Measurements from ENCODE around the gene ZNF69.
"Not testable (repeated sequence)": the region's sequence is repeated elsewhere in the genome, so short reads cannot be mapped to it uniquely, and the experiment has no call there.

GRCh38 chr19:11941361-11941887, 53.8 kb downstream of the ZNF69 start:
- not testable (repeated sequence) for TF ChIP-seq CTCF (conservative IDR thresholded peaks at IDR 0.05 in 1 of 2, IDR thresholded peaks at IDR 0.05 in 1 of 2; ENCODE audit: extremely low read depth in 1 of 2, insufficient read depth in 1 of 2, low read depth in 1 of 2, low read length in 2 of 2); EZH2 (IDR thresholded peaks at IDR 0.05; ENCODE audit: borderline replicate concordance, low read length)
